Keratinocyte (primary cell): ENCODE data around the gene CD8B. TPM values are rescaled to one million over a fixed set of nuclear protein-coding genes. Genes with fewer than 3 reads are reported as not detected.

Experiments
- DNase-seq: peaks from one replicate; pipeline ENCODE4 v3.0.0-alpha.2; 2011; ENCODE audit warnings: low read depth, missing footprints, low spot score
- FAIRE-seq: peaks from 2 replicates; lab custom pipeline; 2011; peaks lifted over from hg19 to GRCh38; lab: Jason Lieb, UNC
- H2AFZ ChIP-seq: 2 replicates; pipeline ENCODE4 v1.6.0; 2012; ENCODE audit warnings: low read length, control low read depth, inconsistent platforms; ENCODE audit not compliant: control insufficient read depth
- H3K27ac ChIP-seq: 2 replicates; pipeline ENCODE4 v1.5.1; 2011; ENCODE audit warnings: low read length; ENCODE audit not compliant: control insufficient read depth, insufficient read depth
- H3K27me3 ChIP-seq: 3 replicates; pipeline ENCODE4 v1.6.0; 2011; ENCODE audit warnings: low read length; ENCODE audit not compliant: control insufficient read depth, insufficient read depth; ENCODE audit errors: extremely low read depth
- H3K36me3 ChIP-seq, 2 experiments: 2 replicates in 1 of 2; 3 replicates in 1 of 2; pipeline ENCODE4 v1.5.1; 2011; ENCODE audit warnings: low read length in 2 of 2, mild to moderate bottlenecking in 1 of 2; ENCODE audit not compliant: control insufficient read depth in 2 of 2, insufficient read depth in 2 of 2; ENCODE audit errors: extremely low read depth in 1 of 2
- H3K4me1 ChIP-seq: 3 replicates; pipeline ENCODE4 v1.5.1; 2011; ENCODE audit warnings: low read length; ENCODE audit not compliant: control insufficient read depth, insufficient read depth; ENCODE audit errors: extremely low read depth
- H3K4me2 ChIP-seq: 3 replicates; pipeline ENCODE4 v1.6.0; 2011; ENCODE audit warnings: low read depth, low read length; ENCODE audit not compliant: control insufficient read depth, insufficient read depth; ENCODE audit errors: extremely low read depth
- H3K4me3 ChIP-seq, 3 experiments: fragments of 200-600 bp in 1 of 3; sonication (generic) in 1 of 3; 2 replicates in 2 of 3; 3 replicates in 1 of 3; pipeline ENCODE4 v1.5.1; 2011 to 2016; ENCODE audit warnings: low read length in 3 of 3, mild to moderate bottlenecking in 3 of 3, control low read depth in 2 of 3, inconsistent platforms in 1 of 3, low read depth in 1 of 3, mixed read lengths in 1 of 3, mixed run types in 1 of 3, moderate library complexity in 1 of 3; ENCODE audit not compliant: control insufficient read depth in 2 of 3, insufficient read depth in 2 of 3; ENCODE audit errors: extremely low read depth in 1 of 3
- H3K79me2 ChIP-seq: 2 replicates; pipeline ENCODE4 v1.6.0; 2012; ENCODE audit warnings: low read length; ENCODE audit not compliant: control insufficient read depth, insufficient read depth
- H3K9ac ChIP-seq: 3 replicates; pipeline ENCODE4 v1.6.0; 2011; ENCODE audit warnings: low read length; ENCODE audit not compliant: control insufficient read depth, insufficient read depth; ENCODE audit errors: extremely low read depth
- H3K9me1 ChIP-seq: 3 replicates; pipeline ENCODE4 v1.6.0; 2011; ENCODE audit warnings: low read length; ENCODE audit not compliant: control insufficient read depth, insufficient read depth; ENCODE audit errors: extremely low read depth
- H3K9me3 ChIP-seq: 2 replicates; pipeline ENCODE4 v1.5.1; 2012; ENCODE audit warnings: low read depth, low read length; ENCODE audit not compliant: control insufficient read depth
- H4K20me1 ChIP-seq: 3 replicates; pipeline ENCODE4 v1.6.0; 2011; ENCODE audit warnings: low read length; ENCODE audit not compliant: control insufficient read depth, insufficient read depth; ENCODE audit errors: extremely low read depth
- EZH2 ChIP-seq: IDR thresholded peaks from one replicate; pipeline ENCODE4 v1.6.1; 2012; ENCODE audit warnings: inconsistent platforms, mild to moderate bottlenecking, low read length, moderate library complexity
- dilution Hi-C: fragments of 300-500 bp; cut with MboI; formaldehyde crosslinking; loops from one replicate; pipeline ENCODE4 v1.7.0; 2020; ENCODE audit warnings: low sequenced_read_pairs; ENCODE audit not compliant: extremely low pct_ligation_motif_present
- polyA plus RNA-seq, 5 experiments: library from polyadenylated mRNA; depleted of rRNA in 3 of 5; stranded (reverse) in 3 of 5; stranded (forward) in 1 of 5; unstranded in 1 of 5; fragments of >200 nt; gene quantifications; 1 replicate in 1 of 5; 2 replicates in 3 of 5; 3 replicates in 1 of 5; pipeline versions ENCODE4 v1.2.1 to v1.2.3, GENCODE V29; 2011 to 2012; ENCODE audit warnings: missing spikeins in 2 of 5, low read depth in 1 of 5, low replicate concordance in 1 of 5
- TF ChIP-seq, protein P1 (sequence below), 3 experiments: IDR thresholded peaks in 1 of 3; conservative IDR thresholded peaks in 1 of 3; optimal IDR thresholded peaks in 1 of 3; 2 replicates in 2 of 3; 3 replicates in 1 of 3; pipeline versions ENCODE3 to v1.5.1; 2011; ENCODE audit warnings: low read length in 3 of 3, mild to moderate bottlenecking in 3 of 3, moderate library complexity in 2 of 3, control low read depth in 1 of 3, inconsistent platforms in 1 of 3; ENCODE audit not compliant: insufficient read depth in 2 of 3; ENCODE audit errors: extremely low read depth in 1 of 3

The CD8B gene
- polyA plus RNA-seq, 1 donor (not counting 4 experiments of a cell fraction or from before 2014, with no cell fraction given), result not detected

DNA sequence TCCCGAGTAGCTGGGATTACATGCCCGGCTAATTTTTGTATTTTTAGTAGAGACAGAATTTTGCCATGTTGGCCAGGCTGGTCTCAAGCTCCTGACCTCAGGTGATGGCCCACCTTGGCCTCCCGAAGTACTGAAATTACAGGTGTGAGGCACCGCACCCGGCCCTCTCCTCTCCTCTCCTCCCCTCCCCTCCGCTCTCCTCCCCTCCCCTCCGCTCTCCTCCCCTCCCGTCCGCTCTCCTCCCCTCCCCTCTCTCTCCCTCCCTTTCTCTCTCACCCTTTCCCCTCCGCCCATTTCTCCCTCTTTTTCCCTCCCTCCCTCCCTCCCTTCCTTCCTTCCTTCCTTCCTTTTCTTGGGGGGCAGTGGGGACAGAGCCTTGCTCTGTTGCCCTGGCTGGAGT is 28.4 kb downstream of the CD8B start:
- no peak overlapping the region for H3K9ac ChIP-seq
- no peaks in the 10 kb centered on the region for H3K9me1 ChIP-seq
- peaks cover 4% of the 10 kb centered on the region for H3K4me1 ChIP-seq
- H3K4me2 ChIP-seq, result no peak overlapping the region
- H3K9me3 ChIP-seq, result no peaks in the 10 kb centered on the region
- H2AFZ ChIP-seq, result no peak overlapping the region
- no peaks in the 10 kb centered on the region for H3K79me2 ChIP-seq
- no peaks in the 10 kb centered on the region for H4K20me1 ChIP-seq
- FAIRE-seq, result no peak
- no peak overlapping the region for H3K4me3 ChIP-seq
- TF ChIP-seq, protein P1, sequence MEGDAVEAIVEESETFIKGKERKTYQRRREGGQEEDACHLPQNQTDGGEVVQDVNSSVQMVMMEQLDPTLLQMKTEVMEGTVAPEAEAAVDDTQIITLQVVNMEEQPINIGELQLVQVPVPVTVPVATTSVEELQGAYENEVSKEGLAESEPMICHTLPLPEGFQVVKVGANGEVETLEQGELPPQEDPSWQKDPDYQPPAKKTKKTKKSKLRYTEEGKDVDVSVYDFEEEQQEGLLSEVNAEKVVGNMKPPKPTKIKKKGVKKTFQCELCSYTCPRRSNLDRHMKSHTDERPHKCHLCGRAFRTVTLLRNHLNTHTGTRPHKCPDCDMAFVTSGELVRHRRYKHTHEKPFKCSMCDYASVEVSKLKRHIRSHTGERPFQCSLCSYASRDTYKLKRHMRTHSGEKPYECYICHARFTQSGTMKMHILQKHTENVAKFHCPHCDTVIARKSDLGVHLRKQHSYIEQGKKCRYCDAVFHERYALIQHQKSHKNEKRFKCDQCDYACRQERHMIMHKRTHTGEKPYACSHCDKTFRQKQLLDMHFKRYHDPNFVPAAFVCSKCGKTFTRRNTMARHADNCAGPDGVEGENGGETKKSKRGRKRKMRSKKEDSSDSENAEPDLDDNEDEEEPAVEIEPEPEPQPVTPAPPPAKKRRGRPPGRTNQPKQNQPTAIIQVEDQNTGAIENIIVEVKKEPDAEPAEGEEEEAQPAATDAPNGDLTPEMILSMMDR (optimal IDR thresholded peaks at IDR 0.05 in 1 of 3, IDR thresholded peaks at IDR 0.05 in 1 of 3, conservative IDR thresholded peaks at IDR 0.05 in 1 of 3; ENCODE audit: extremely low read depth in 1 of 3, insufficient read depth in 2 of 3, low read length in 3 of 3), result no peak
- TF ChIP-seq EZH2, result no peak
- dilution Hi-C loops, result no loop called here
- H3K27ac ChIP-seq, result no peak overlapping the region
- H3K36me3 ChIP-seq, result no peaks in the 10 kb centered on the region
- DNase-seq, result no peak
- no peaks in the 10 kb centered on the region for H3K27me3 ChIP-seq

DNA sequence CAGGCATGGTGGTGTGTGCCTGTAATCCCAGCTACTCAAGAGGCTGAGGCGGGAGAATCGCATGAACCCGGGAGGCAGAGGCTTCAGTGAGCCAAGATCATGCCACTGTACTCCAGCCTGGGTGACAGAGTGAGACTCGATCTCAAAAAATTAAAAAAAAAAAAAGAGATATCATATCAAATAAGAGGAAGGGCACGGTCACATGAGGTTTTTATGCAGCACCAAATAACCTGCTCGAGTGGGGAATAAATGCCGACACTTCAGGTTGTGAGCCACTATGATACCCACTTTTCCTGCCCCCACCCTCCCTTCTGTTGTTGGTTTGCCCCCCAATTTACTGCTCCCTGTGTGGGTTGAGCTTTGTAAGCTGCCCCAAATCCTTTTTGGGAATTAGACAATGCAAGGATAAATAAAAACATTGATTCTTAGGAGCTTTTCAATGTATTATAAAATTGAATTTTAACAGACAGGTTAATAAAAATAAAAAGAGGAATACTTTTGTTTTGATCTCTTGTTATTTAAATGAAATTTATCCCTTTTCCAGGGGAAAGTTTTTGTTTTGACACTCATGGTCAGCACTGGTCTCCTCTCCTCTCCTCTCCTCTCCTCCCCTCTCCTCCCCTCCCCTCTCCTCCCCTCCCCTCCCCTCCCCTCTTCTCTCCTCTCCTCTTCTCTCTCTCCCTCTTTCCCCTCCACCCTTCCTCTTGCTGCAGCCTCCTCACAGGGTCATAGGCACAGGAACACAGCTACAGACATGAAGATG is 29.2 kb downstream of the CD8B start:
- dilution Hi-C loops, result no loop called here

More for the DNA sequence above, 29.2 kb downstream of the CD8B start:
- no peak for DNase-seq
- Histone ChIP-seq H3K27ac (no peak overlapping the region), H3K9ac (no peak overlapping the region), H3K4me3 (no peak overlapping the region), H3K4me2 (no peak overlapping the region), H3K9me3 (no peaks in the 10 kb centered on the region), H3K9me1 (no peaks in the 10 kb centered on the region), H3K36me3 (no peaks in the 10 kb centered on the region), H3K4me1 (peaks cover 4% of the 10 kb centered on the region), H3K79me2 (no peaks in the 10 kb centered on the region), H4K20me1 (no peaks in the 10 kb centered on the region), H3K27me3 (no peaks in the 10 kb centered on the region), H2AFZ (no peak overlapping the region)
- no peak for FAIRE-seq
- TF ChIP-seq, protein P1 (optimal IDR thresholded peaks at IDR 0.05 in 1 of 3, IDR thresholded peaks at IDR 0.05 in 1 of 3, conservative IDR thresholded peaks at IDR 0.05 in 1 of 3; ENCODE audit: extremely low read depth in 1 of 3, insufficient read depth in 2 of 3, low read length in 3 of 3), result no peak
- TF ChIP-seq EZH2, result no peak
